ENCODE measurements around the gene ATCAY. TPM values are rescaled to one million over a fixed set of nuclear protein-coding genes. Genes with fewer than 3 reads are reported as not detected.

Gene ATCAY
- total RNA-seq, 3 donors from 2014 or later (not counting 1 experiment from before 2014, with no cell fraction given) = not detected

GRCh38 chr19:3970808-3971598 is 90.5 kb downstream of the ATCAY start, which contains the start of gene DAPK3:
DAPK3 (minus strand) TSS chr19:3971099; CDS start chr19:3969735, 1,364 bp downstream.
- under 1% methylated on average over 73 of the region's 73 CpGs for WGBS (ENCODE audit: insufficient coverage)
- ATAC-seq (peak; percentile 95 to 99 (median 96)), DNase-seq (peak; percentile 91 to 92)
- intact Hi-C loops (cut with micrococcal nuclease) = loop anchor here (1.0 kb wide), 1 partner anchor 14 kb away; the partner anchor contains the start of gene EEF2
- H3K36me3 ChIP-seq (ENCODE audit: control insufficient read depth, insufficient read depth, low read length) = peaks cover 29% of the 10 kb centered on the region
- peaks cover 22 to 29% of the 10 kb centered on the region in 2 donors for H3K4me1 Mint-ChIP-seq
- no peaks in the 10 kb centered on the region for H3K27me3 ChIP-seq (ENCODE audit: control insufficient read depth, insufficient read depth, low read length)
- no peaks in the 10 kb centered on the region for H3K9me3 Mint-ChIP-seq
- peak within 1 kb of the TSS; percentile 91 for H3K4me3 Mint-ChIP-seq
- H3K4me3 ChIP-seq (ENCODE audit: low read length) = peak within 1 kb of the TSS; percentile 100
- no peaks in the 10 kb centered on the region for H3K9me3 ChIP-seq (ENCODE audit: control insufficient read depth, insufficient read depth, low read length)
- TF ChIP-seq CTCF (IDR thresholded peaks at IDR 0.05) = no peak
- peaks cover 28% of the 10 kb centered on the region for H3K4me1 ChIP-seq (ENCODE audit: control insufficient read depth, insufficient read depth, low read length)
- H3K27me3 Mint-ChIP-seq (ENCODE audit: low read depth in 2 of 2) = no peaks in the 10 kb centered on the region
- peak within 1 kb of the TSS; percentile 77 to 87 for H3K27ac Mint-ChIP-seq
- peak within 1 kb of the TSS; percentile 87 for H3K27ac ChIP-seq (ENCODE audit: low read length)
- no peaks in the 10 kb centered on the region for H3K36me3 Mint-ChIP-seq

- no peaks in the 10 kb centered on the region for H3K9me3 Mint-ChIP-seq
- Histone ChIP-seq H3K4me1 (ENCODE audit: control insufficient read depth, insufficient read depth, low read length) (peaks cover 12% of the 10 kb centered on the region), H3K27me3 (ENCODE audit: control insufficient read depth, insufficient read depth, low read length) (no peaks in the 10 kb centered on the region), H3K9me3 (ENCODE audit: control insufficient read depth, insufficient read depth, low read length) (no peaks in the 10 kb centered on the region), H3K4me3 (ENCODE audit: low read length) (no peak overlapping the region), H3K27ac (ENCODE audit: low read length) (no peak overlapping the region), H3K36me3 (ENCODE audit: control insufficient read depth, insufficient read depth, low read length) (peaks cover 49% of the 10 kb centered on the region)
- peak overlapping the region in 1 of 2 donors; percentile 46 for H3K27ac Mint-ChIP-seq
- intact Hi-C loops (cut with micrococcal nuclease) = no loop called here
- ATAC-seq (no peak), DNase-seq (no peak)
- H3K4me1 Mint-ChIP-seq = peaks cover 5 to 13% of the 10 kb centered on the region in 2 donors
- no peaks in the 10 kb centered on the region for H3K36me3 Mint-ChIP-seq
- no peak for TF ChIP-seq CTCF (IDR thresholded peaks at IDR 0.05)
- H3K4me3 Mint-ChIP-seq = no peak overlapping the region
- WGBS (ENCODE audit: insufficient coverage) = 90% methylated on average over 7 of the region's 8 CpGs
- no peaks in the 10 kb centered on the region for H3K27me3 Mint-ChIP-seq (ENCODE audit: low read depth in 2 of 2)
Measured at GRCh38 chr19:3975144-3975543, 94.7 kb downstream of the ATCAY start.

- no peaks in the 10 kb centered on the region for H3K9me3 Mint-ChIP-seq
- H3K4me3 ChIP-seq (ENCODE audit: low read length) = no peak overlapping the region
- H3K9me3 ChIP-seq (ENCODE audit: control insufficient read depth, insufficient read depth, low read length) = no peaks in the 10 kb centered on the region
- H3K27ac Mint-ChIP-seq = peak overlapping the region; percentile 46 to 54
- DNase-seq (peak in 1 of 2 donors; percentile 29), ATAC-seq (no peak)
- WGBS (ENCODE audit: insufficient coverage) = 92% methylated on average over 14 of the region's 14 CpGs
- H3K4me1 ChIP-seq (ENCODE audit: control insufficient read depth, insufficient read depth, low read length) = peaks cover 7% of the 10 kb centered on the region
- no peak overlapping the region for H3K4me3 Mint-ChIP-seq
- no peaks in the 10 kb centered on the region for H3K27me3 ChIP-seq (ENCODE audit: control insufficient read depth, insufficient read depth, low read length)
- H3K36me3 Mint-ChIP-seq = no peaks in the 10 kb centered on the region
- intact Hi-C loops (cut with micrococcal nuclease) = no loop called here
- H3K36me3 ChIP-seq (ENCODE audit: control insufficient read depth, insufficient read depth, low read length) = peaks cover 54% of the 10 kb centered on the region
- H3K27me3 Mint-ChIP-seq (ENCODE audit: low read depth in 2 of 2) = no peaks in the 10 kb centered on the region
- no peak overlapping the region for H3K27ac ChIP-seq (ENCODE audit: low read length)
- H3K4me1 Mint-ChIP-seq = peaks cover 0 to 8% of the 10 kb centered on the region in 2 donors
- TF ChIP-seq CTCF (IDR thresholded peaks at IDR 0.05) = no peak
Measured at GRCh38 chr19:3975637-3976087, 95.2 kb downstream of the ATCAY start.
